HG03571 (cell line): ENCODE data around the gene DYNC1LI2.
"Not testable (repeated sequence)": the region's sequence is repeated elsewhere in the genome, so short reads cannot be mapped to it uniquely, and the experiment has no call there.

ENCODE experiments used
- ATAC-seq: cut with Tn5 transposase; IDR thresholded peaks from one replicate; pipeline ENCODE4 v1.9.1; 2021; ENCODE audit not compliant: unreplicated experiment

The DYNC1LI2 gene

GRCh38 chr16:66698046-66698445 is 53.4 kb downstream of the DYNC1LI2 start:
- no peak for ATAC-seq

DNA sequence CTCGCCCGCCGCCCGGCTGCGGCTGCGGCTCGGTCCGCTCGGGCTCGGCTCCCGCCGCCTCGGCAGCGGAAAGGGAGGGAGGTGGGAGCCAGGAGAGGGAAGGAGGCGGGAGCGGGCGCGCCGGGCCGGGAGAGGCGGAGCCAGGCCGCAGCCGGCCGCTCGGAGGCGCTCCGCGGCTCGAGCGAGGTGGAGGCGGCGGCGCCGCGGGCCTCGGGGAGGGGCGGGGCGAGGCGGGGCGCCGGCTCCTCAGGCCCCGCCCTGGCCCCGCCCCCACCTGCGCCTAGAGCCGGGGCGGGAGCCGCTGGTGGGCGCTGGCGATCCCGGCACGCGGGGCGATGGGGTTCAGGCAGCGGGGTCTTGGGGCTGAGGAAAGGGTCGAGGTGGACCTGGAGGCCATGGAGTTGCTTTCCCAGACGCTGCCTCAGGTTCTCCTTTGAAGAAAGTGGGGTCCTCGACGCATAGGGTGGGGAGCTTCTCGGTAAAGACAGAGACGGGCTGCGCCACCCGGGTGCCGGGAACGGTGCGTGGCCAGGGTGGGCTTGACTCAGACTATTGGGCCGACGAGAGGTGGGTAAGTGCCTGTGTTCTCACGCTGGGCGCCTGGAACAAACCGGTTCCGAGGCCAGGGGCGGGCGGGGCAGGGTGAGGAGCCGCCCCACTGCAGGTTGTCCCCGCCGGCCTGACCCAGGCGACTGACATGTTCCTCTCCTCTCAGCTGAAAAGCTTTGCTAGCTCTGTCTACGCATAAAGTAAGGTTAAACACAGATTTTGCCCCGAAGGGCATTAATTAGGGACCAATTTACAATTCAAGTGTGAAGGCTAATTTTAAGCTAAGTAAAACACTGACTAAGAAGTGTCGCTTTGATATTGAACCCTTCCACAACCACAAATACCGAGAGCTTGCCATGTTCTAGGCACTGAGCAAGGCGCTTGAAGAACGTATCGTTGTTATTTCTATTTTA is 54.5 kb downstream of the DYNC1LI2 start, which contains the start of gene CMTM4:
Gene CMTM4, minus strand, starts transcription at position 75 of the 962 bp plus-strand sequence. CDS start 218 bp downstream, outside the sequence.
- ATAC-seq: no peak

DNA sequence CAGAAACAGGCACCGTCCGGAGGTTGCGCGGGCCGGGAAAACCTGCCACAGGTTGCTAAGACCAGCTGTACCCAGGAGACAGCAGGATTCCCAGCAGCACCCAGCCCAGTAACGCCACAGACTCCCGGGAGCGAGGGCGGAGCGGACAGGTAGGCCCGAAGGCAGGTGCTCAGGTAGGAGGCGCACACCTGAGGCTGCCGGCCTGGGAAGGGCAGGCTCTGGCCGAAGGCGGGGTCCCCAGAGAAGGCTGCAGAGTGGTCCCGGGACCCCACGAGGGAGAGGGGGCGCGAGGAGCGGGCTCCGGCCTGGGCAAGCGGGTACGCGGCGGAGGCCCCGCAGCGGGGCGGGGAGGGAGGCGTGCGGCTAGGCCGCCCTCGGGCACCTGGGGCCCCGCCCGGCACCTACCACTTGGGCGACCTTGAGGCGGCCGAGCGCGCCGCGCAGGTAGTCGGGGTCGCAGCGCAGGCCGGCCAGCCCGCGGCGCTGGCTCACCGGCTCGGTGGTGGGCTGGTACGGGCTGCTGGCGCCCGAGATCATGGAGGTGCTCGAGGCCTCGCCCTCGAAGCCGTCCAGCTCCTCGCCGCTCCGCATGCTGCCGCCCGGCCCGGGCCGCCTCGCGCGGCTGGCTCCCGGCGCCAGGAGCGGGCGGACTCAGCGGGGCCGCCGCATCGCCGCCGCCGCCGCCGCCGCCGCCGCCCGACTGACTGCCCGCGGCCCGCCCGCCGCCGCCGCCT is 55.3 kb downstream of the DYNC1LI2 start:
- no peak for ATAC-seq

GRCh38 chr16:66695471-66695934 is 55.9 kb downstream of the DYNC1LI2 start:
- ATAC-seq: no peak

DNA sequence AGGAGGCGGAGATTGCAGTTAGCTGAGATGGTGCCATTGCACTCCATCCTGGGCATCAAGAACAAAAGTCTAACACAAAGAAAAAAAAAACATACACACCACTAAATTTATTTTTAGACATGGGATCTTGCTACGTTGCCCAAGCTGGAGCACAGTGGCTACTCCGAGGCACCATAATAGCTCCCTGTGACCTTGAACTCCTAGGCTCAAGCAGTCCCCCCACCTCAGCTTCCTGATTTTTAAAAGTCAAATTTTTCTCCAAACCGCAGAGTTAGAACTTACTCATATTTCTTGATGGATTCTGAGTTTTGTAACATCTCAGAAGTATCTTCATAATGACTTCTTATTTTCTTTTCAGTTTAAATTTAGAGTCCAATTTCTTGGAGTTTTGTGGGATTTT is 58.3 kb downstream of the DYNC1LI2 start:
- ATAC-seq: no peak

- no peak for ATAC-seq
Measured at GRCh38 chr16:66692341-66692740, 59.1 kb downstream of the DYNC1LI2 start.

- ATAC-seq: no peak
Measured at GRCh38 chr16:66691234-66691633, 60.2 kb downstream of the DYNC1LI2 start.

GRCh38 chr16:66690106-66690847 is 61.1 kb downstream of the DYNC1LI2 start:
- ATAC-seq: no peak

GRCh38 chr16:66689282-66689681 is 62.1 kb downstream of the DYNC1LI2 start:
- no peak for ATAC-seq

- ATAC-seq: no peak
Measured at GRCh38 chr16:66687906-66688625, 63.3 kb downstream of the DYNC1LI2 start.

DNA sequence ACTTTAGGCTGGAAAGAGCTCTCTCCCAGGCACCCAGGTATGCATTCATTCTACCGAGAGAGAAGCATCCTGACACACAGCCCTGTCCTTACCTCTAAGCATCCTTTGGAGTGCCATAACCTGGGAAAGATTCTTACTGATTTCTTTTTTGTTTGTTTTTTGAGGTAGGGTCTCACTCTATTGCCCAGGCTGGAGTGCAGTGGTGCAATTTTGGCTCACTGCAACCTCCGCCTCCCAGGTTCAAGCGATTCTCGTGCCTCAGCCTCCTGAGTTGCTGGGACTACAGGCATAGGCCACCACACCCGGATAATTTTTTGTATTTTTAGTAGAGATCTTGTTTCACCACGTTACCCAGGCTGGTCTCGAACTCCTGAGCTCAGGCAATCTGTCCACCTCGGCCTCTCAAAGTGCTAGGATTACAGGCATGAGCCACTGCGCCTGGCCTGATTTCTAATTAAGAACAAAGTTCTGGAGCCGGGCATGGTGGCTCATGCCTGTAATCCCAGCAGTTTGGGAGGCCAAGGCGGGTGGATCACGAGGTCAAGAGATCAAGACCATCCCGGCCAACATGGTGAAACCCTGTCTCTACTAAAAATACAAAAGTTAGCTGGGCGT is 65.8 kb downstream of the DYNC1LI2 start:
- not testable (repeated sequence) for ATAC-seq

DNA sequence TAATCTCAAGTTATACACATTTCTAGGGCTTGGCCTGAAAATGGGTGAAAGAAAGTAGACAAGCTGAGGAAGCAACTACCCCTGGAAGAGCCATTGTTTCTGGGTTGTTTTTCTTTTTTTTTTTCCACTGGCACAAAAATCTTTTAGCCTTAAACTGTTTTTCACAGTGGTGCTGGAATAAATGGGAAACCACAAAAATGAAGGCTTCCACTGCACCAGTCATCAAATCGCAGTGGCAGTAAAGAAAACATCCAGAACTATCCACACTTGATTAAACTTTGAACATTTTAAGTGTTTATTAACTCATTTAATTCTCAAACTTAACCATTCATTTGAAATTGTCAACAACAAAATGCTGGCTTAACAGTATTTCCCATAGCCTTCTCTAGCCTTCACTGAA is 69.1 kb downstream of the DYNC1LI2 start:
- no peak for ATAC-seq

DNA sequence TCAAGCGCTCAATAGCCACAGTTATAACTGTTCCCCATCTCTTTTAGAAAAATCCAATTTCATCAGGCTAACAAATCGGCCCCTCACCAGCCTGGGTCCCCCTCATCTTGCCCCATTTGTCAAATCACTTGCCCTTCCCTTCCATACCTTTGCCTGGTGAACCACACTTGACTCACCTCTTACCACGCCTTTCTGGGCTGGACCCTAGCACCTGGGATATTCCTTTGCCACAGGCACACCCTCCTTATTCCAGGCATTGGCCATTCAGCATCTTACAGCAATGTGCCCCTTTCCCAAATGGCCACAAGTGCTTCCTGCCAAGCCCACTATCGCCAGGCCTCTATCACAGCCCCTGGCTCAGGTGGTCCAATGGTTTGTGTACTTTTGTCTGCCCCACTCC is 69.7 kb downstream of the DYNC1LI2 start:
- no peak for ATAC-seq

GRCh38 chr16:66678337-66678736 is 73.1 kb downstream of the DYNC1LI2 start:
- no peak for ATAC-seq

- no peak for ATAC-seq
Measured at GRCh38 chr16:66677836-66678235, 73.6 kb downstream of the DYNC1LI2 start.

- ATAC-seq: no peak
Measured at GRCh38 chr16:66677179-66677578, 74.2 kb downstream of the DYNC1LI2 start.

DNA sequence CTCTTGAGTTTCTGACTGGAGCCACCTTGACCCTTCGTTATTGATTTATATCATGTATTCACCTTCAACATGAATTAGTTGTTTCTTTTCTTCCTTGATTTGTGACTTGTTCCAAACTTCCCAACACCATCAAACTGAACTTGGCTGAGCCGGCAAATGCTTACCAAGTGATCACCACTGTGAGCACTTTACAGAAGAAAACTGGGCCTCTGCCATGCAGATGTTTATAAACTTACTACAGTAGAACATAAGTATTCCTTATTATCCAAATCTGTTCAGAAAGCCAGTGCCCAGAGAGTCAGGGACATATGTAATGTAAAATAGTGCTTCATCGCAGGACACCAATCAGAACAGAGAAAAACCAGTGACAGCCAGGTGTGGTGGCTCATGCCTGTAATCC is 74.8 kb downstream of the DYNC1LI2 start:
- ATAC-seq: no peak

DNA sequence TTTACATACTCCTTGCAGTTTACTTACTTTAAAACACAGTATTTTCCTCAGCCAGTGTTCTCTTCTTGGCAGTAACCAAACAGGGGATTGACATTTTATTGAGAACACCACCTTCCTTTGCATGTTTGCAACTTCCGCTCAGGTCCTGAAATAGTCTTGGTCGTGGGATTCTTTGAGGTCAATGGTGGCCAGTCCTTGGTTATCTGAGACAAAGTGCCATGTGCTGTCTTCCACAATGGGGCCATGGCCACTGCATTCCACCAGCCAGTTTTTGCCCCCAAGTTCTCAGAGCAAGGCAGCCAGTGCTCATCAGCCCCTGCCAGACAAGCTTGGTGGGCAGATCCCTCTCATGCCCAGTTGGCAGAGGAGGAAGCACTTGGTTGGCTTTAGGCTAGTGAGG is 77.7 kb downstream of the DYNC1LI2 start:
- no peak for ATAC-seq
